ENCODE results near the gene RALGPS1.
A peak's percentile ranks its signal among the peaks of the same experiment; 100 is the strongest.

RALGPS1 gene

GRCh38 chr9:127107171-127107928, 192.8 kb downstream of the RALGPS1 start:
- no peak for DNase-seq

GRCh38 chr9:127107929-127108876, 193.6 kb downstream of the RALGPS1 start:
- no peak for DNase-seq

GRCh38 chr9:127109212-127109711, 194.7 kb downstream of the RALGPS1 start:
- no peak for DNase-seq

- DNase-seq = no peak
Observed at GRCh38 chr9:127112056-127112455, 197.5 kb downstream of the RALGPS1 start.

GRCh38 chr9:127112735-127113161, 198.2 kb downstream of the RALGPS1 start:
- no peak for DNase-seq

DNA sequence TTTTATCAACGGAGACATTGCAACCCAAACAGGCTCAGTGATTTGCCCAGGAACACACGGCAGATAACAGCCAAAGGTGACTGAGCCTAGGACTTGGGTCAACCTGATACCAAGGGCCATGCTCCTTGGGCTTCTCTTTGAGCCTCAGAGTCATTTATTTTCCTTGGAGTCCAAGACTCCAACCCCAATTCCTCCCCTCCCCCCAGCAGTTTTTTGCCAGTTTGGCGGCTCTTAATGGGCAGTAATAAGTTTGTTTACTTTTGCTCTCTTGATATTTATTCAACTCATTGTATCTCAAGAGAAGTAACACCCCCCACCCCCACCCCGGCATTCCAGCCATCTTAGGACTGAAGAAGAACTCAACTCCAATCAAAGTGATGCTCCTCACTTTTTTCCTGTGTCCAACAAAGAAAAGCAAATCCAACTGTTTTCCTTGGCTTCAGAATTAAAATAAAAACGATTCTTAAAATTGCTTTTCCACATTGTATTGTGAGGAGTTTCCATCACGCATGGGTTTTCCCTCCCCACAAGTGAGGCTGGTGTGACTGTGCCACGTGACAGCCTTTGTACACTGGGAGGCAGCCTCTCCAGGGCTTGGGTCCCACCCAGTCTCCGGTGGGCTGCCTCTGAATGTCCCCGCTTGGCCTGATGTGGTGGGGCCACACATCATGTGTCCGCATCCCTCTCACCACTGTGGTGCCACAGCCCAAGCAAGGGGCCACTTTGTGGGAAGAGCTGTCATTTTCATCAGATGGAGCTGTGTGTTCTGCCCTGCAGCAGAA, 198.8 kb downstream of the RALGPS1 start:
- no peak for DNase-seq

- no peak for DNase-seq
Observed at GRCh38 chr9:127114606-127115005, 200.0 kb downstream of the RALGPS1 start.

DNA sequence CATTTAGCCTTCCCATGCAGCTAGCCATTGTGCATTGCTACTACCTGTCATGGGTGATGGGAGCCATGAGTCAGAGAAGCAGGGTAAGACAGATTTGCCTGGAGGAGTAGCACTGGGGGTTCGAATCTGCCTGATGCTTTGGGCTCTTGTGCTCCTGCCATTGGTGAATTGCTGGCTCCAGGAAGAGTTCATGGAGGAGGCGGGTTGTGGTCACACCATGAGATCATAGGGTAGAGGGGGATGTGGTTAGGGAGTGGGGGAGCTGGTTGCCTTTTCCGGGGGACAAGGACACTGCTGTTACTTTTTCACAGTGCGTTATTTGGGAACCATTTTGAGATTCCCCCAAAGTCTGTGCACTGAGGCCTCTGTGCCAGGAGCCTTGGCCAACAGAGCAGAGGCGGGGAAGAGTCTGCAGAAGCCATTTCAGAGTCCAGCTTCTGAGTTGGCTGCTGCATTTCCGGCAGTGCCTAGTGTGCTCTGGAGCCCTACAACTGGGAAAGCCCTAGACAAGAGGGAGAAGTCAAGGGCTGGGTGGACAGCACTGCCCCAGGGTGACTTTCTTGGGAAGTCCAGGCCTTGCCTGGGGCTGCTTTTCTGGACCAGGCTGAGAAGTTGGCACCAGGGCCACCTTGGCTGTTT, 201.6 kb downstream of the RALGPS1 start:
- no peak for DNase-seq

DNA sequence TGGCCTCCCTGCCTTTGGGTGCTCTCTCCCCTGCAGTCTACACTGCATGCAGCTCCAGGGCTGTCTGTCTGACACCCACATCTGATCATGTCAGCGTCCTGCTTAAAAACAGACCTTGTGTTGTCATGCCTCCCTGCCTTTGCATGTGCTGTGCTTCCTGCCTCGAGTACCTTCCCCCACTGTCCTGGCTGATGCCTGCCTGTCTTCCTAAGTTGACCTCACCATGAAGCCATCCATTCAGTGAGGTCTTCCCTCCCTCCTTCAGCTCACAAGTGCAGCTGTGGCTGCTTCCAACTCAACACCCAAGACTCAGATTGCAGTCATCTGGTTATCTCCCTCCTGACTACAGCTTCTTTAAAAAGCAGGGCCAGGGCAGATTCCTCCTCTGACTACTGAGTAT, 202.4 kb downstream of the RALGPS1 start:
- no peak for DNase-seq

GRCh38 chr9:127117801-127118200, 203.2 kb downstream of the RALGPS1 start:
- DNase-seq = no peak

DNA sequence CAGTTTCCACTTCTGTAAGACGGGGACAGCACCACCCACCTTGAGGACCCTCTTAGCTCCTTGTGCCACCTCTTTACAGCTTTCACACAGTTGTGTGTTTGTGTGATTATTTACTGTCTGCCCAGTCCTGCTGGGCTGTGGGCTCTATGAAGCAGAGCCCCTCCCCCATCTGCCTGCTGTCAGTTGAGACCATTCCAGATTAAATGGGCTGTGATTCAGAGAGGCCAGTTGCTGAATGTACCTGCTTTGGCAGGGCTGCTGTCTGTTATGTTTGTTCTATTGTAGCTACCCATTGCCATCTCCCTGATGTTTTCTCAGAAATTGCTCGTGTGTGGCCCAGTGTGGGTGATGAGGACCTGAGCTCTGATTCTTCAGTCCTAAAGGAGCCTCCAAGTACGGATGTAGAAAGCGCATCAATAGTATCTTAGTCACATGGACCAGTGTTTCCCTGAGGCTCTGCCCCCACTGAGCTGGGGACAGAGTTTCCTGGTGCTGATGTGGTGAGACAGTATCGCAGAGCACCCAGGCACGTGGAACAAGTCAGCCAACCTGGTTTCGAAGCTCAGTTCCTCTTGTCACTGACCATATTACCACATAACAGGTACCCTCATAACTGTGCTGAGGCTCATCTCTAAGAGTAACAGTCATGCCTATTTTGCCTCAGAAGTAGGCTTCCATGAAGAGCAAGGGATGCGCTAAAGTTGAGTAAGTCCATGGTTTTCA, 204.2 kb downstream of the RALGPS1 start:
- DNase-seq = no peak

DNA sequence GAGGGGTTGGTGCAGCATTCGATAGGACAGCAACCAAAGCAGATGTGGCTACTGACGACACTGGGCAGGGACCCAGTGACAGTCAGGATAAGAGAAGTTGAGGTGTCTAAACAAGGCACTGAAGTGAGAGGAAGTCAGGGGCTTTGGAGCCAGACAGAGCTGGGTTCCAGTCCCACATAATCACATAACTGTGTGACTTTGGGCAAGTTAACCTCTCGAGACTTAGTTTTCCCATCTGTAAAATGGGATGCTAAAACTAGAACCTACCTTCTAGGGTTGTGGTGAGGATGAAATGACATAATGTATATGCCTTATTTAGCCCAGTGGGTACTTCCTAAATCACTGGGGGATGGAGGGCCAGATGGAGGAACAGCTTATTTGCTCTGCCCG, 204.7 kb downstream of the RALGPS1 start:
- DNase-seq = no peak

- DNase-seq = no peak
Observed at GRCh38 chr9:127121628-127122175, 207.1 kb downstream of the RALGPS1 start.

DNA sequence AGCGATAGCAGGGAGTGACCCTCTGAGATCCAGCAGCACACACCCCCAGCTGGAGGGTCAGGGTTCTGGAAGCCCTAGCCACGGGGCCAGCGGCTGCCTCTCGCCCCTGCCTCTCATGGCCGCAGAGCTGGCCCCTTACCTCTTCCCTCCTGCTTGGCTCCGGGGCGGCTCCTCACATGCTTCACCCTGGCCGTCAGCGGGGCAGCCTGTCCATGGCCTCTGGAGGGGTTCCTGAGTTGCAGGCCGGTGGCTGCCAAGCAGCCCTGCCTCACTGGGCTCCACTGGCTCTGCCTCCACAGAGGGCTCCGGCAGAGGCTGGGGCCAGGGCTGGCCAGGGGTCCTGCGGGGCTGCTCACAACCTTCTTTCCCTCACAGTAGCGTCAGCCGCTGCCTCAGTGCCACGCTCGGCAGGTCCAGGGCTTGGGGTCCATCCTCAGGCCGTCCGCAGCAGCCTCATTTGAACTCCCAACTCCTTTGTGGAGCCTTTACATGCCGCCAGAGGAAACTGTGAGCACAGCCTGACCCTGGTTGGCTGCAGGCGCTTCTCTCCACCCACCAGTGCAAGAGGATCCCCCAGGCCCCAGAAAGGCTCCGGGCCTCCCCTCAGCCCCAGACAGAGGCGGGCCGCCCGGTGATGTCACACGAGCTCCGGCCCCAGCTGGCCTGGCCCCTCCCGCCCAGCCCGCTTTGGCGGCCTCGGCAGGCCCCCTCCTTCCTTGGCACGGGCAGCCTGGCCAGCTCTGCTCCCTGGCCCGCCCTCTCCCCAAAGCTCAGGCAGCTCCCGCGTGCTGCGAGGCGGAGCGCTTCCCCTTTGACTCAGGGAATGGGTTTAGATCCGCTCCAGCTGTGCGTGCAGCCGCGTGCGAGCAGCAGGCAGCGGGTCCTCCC, 207.8 kb downstream of the RALGPS1 start, which contains the start of gene ANGPTL2:
Gene ANGPTL2 (minus strand): TSS at position 460 of the 888 bp plus-strand sequence. CDS start 13,904 bp downstream, outside the sequence.
- DNase-seq = peak; percentile 20

DNA sequence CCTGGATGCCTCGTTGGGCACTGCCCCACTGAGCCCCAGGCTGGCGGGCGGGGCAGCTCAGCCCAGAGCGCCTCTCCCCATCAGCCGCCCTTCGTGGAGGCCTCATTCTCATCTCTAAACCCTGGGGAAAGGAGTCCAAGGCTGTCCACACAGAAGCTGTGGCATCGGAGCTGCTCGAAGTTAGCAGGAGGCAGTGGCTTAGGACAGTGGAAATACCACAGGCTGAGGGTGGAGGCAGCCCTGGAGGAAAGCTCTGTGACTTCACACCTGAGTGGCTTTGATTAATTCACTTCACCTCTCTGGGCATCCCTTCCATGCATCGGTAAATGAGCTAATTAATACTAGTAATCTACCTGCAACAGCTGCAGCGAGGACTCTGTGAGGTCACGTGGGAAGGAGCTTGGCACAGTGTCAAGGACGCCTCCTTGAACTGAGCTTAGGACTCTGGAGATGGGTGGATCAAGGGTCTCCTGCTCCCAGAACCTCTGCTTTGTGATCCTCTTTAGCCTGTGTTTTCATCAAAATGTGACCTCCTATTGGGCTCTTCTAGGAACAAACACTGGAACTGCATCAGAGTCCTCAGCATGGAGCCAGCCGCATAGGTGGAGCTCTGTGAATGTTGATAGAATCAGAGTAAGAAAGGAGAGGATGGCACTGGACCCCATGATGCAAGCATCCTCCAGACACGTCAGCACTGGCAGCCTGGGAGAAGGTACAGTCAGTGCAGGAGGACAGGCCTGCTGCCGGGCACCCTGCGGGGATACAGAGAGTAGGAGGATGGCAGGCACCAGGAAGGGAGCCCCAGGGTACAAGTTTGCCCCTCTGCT, 208.7 kb downstream of the RALGPS1 start:
- DNase-seq = no peak

DNA sequence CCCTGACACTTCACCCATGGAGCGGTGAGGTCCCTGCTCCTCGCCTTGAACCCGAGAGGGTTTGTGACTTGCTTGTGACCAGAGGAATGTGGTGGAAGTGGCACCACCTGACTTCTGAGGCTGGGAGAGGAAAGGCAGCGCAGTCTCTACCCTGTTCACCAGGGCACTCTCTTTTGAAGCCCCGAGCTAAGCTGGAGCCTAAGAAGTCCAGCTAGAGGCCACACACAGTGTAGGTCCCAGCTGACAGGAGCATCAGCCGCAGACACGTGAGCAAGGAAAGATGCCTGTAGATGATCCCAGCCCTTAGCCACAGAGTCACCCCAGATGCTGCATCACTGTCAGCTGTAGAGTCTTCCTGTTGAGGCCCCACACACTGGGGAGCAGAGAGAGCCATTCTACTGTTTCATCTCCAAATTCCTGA, 209.5 kb downstream of the RALGPS1 start:
- DNase-seq = no peak

DNA sequence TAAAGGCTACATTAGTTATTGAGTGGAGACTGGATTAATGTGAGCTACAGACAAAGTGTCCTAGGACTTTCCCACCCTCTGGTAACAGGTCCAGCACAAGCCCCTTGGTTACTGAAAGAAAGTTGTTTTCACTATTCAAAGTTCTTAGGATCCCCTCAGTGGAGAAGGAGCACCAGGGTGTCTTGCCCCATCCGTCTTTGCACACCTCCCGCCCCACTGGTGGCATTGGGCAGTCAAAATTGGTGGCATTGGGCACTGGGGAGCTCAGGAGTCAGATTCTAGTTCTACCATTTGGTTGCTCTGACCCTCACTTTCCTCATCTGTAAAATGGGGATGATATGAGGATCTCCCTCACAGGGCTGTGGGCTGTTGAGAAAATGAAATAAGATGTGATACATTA, 210.2 kb downstream of the RALGPS1 start:
- no peak for DNase-seq

GRCh38 chr9:127126971-127127370, 212.4 kb downstream of the RALGPS1 start:
- DNase-seq = no peak
